ENCODE results near the gene NUDT5. TPM values are rescaled to one million over a fixed set of nuclear protein-coding genes. Genes with fewer than 3 reads are reported as not detected.

Gene NUDT5
- total RNA-seq, 6 experiments from 2014 or later = 49.4 to 59.7 (median 51.1) TPM

- DNase-seq = no peak
- TF ChIP-seq CTCF (IDR thresholded peaks at IDR 0.05) = no peak
- Mint-ChIP-seq H3K27me3 (ENCODE audit: insufficient read depth) (no peaks in the 10 kb centered on the region), H3K9me3 (no peaks in the 10 kb centered on the region), H3K4me1 (ENCODE audit: low read depth) (peaks cover 16% of the 10 kb centered on the region), H3K4me3 (no peak overlapping the region), H3K36me3 (ENCODE audit: low read depth) (peaks cover 28% of the 10 kb centered on the region), H3K27ac (no peak overlapping the region)
Observed at GRCh38 chr10:12187321-12187905, 8.3 kb downstream of the NUDT5 start.

DNA sequence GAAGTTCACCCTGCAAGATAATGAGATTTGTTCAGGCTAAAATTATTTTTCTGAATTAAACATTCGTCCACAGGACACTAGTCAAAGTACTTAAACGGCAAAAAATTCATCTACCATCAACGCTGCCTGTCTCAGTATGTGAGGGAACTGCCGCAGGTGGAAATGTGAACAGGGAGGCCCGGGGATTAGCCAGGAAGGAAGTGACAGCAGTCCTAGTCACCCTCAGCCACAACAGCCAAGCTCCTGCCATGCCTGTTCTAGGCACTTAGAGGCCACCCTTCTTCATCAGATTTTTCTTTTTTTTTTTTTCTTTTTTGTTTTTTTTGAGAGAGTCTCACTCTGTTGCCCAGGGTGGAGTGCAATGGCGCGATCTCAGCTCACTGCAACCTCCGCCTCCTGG, 9.4 kb downstream of the NUDT5 start:
- no peaks in the 10 kb centered on the region for H3K9me3 Mint-ChIP-seq
- H3K4me1 Mint-ChIP-seq (ENCODE audit: low read depth) = peaks cover 7% of the 10 kb centered on the region

DNA sequence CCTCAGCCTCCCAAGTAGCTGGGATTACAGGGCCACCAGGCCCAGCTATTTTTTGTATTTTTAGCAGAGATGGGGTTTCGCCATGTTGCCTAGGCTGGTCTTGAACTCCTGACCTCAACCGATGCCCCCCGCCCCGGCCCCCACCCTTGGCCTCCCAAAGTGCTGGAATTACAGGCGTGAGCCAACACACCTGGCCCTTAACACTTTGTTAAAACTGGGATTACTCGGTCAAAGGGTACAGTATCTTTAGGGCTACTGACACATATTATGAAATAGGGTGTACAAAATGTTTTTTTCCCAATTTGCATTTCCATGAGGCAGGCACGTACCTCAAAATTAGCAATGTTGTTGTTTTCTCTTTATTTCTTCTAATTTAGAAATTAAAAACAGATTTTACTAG, 11.5 kb downstream of the NUDT5 start:
- Mint-ChIP-seq H3K4me3 (no peak overlapping the region), H3K27me3 (ENCODE audit: insufficient read depth) (no peaks in the 10 kb centered on the region), H3K27ac (no peak overlapping the region), H3K4me1 (ENCODE audit: low read depth) (peaks cover 5% of the 10 kb centered on the region; the same call in 1 of the 2 replicates), H3K9me3 (no peaks in the 10 kb centered on the region), H3K36me3 (ENCODE audit: low read depth) (peaks cover 19% of the 10 kb centered on the region)
- DNase-seq = no peak
- no peak for TF ChIP-seq CTCF (IDR thresholded peaks at IDR 0.05)

More for the DNA sequence above, 9.4 kb downstream of the NUDT5 start:
- Mint-ChIP-seq H3K27me3 (ENCODE audit: insufficient read depth) (no peaks in the 10 kb centered on the region), H3K27ac (no peak overlapping the region), H3K4me3 (no peak overlapping the region), H3K36me3 (ENCODE audit: low read depth) (peaks cover 23% of the 10 kb centered on the region)
- DNase-seq = no peak
- no peak for TF ChIP-seq CTCF (IDR thresholded peaks at IDR 0.05)

- no peak overlapping the region for H3K4me3 Mint-ChIP-seq
- no peak for TF ChIP-seq CTCF (IDR thresholded peaks at IDR 0.05)
- no peaks in the 10 kb centered on the region; the same call in 1 of the 2 replicates for H3K27me3 Mint-ChIP-seq (ENCODE audit: insufficient read depth)
- no peaks in the 10 kb centered on the region for H3K9me3 Mint-ChIP-seq
- H3K4me1 Mint-ChIP-seq (ENCODE audit: low read depth) = peaks cover 12% of the 10 kb centered on the region
- peaks cover 17% of the 10 kb centered on the region; the same call in 1 of the 2 replicates for H3K36me3 Mint-ChIP-seq (ENCODE audit: low read depth)
- no peak for DNase-seq
- H3K27ac Mint-ChIP-seq = no peak overlapping the region
Observed at GRCh38 chr10:12181065-12181775, 14.5 kb downstream of the NUDT5 start.

DNA sequence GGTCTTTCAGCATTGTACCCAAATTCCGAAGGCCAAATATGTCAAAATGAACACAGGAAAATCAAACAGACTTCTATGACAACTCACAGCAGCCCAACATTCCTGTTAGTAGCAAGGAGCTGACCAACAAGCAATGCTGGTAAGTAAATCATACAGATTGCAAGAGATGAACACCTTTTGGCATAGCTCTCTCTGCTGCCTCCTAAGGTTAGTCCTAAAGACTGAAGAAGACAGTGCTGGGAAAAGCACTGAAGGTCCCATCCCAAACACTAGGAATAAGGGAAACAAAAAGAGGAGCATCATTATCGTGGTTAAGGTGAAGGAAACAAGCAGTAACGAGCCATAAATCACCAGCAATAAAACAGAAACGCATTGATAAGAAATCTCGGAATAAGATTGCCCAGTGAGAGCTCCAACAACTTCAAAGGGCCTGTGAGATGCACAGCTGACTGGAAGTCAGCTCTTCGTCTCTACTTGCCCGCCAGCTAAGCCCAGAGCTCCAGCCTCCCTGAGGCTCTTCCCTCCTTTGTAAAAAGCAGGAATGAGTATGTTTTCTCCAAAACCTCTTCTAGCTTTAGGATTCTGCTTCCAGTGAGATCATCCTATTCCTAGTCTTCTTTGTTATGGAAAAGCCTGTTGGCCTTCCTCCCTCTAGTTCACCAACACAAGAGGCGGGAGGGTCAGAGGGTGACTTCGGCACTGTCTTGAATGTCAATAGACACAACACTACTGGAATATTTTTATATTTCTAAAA, 15.3 kb downstream of the NUDT5 start:
- H3K9me3 Mint-ChIP-seq = no peaks in the 10 kb centered on the region
- no peak for TF ChIP-seq CTCF (IDR thresholded peaks at IDR 0.05)
- no peaks in the 10 kb centered on the region; the same call in 1 of the 2 replicates for H3K27me3 Mint-ChIP-seq (ENCODE audit: insufficient read depth)
- no peak for DNase-seq
- peaks cover 12% of the 10 kb centered on the region for H3K4me1 Mint-ChIP-seq (ENCODE audit: low read depth)
- no peak overlapping the region for H3K4me3 Mint-ChIP-seq
- H3K27ac Mint-ChIP-seq = no peak overlapping the region
- peaks cover 11% of the 10 kb centered on the region; the same call in 1 of the 2 replicates for H3K36me3 Mint-ChIP-seq (ENCODE audit: low read depth)

Data from HFFc6 (cell line).